Activated CD4-positive, CD25-positive, alpha-beta regulatory T cell (primary cell): ENCODE measurements around the gene VTCN1.
"Not testable (repeated sequence)": the region's sequence is repeated elsewhere in the genome, so short reads cannot be mapped to it uniquely, and the experiment has no call there.

Source experiments
- DNase-seq, 4 experiments: peaks; one replicate each; lab custom pipeline; 2025; lab: John Stamatoyannopoulos, UW

The VTCN1 gene

DNA sequence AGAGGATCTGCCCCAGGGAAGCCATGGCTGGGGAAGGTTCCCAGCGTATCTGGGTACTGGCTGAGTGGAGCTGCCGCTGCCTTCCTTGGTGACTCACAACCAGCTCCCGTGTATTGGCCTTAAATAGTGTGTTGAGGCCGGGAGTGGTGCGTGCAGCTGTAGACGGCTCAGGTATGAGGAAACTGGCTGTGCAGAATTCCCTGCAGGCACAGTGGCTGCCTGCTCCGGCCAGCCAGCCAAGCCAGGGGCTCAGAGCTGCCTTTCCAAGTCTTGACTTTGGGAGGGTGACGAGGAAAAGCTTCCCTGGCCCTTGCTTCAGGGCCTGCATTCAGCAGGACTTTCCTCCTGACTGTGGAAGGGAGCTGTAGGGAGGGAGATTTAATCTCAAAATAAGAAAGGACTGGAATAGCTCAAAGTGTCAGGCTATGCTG is at the start of gene VTCN1:
Gene VTCN1 (minus strand): TSS at position 97 of the 431 bp plus-strand sequence. CDS start 72 bp downstream, at position 25.
- no peak for DNase-seq

DNA sequence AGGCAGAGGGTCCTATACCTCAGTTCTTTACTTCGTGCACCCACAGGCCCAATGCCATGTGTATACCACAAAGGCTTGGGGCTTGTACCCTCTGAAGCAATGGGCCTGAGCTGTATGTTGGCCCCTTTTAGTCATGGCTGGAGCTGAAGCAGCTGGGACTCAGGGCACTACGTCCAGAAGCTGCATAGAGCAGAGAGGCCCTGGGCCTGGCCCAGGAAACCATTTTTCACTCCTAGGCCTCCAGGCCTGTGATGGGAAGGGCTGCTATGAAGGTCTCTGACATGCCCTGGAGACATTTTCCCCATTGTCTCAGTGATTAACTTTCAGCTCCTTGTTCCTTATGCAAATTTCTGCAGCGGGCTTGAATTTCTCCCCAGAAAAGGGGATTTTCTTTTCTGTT is 48.1 kb upstream of the VTCN1 start:
- no peak for DNase-seq

GRCh38 chr1:117258075-117258474 is 47.3 kb upstream of the VTCN1 start:
- DNase-seq: not testable (repeated sequence)

DNA sequence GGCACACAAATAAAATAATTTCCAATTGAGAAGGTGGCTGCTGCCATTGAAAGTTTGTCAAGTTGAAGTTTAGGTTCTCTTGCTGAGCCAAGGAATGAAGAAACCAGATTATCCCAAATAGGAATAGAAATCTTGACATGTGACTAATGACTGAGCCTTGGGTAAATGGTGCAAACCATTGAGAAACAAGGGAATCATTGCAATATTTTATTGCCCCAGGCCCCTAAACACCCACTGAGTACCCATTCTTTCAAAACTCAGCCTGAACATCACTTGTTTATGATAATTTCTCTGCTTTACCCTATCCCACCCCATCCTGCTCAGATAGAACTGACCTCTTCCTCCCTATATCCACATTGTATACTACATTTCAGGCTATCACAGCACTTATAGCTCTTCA is 46.6 kb upstream of the VTCN1 start:
- no peak for DNase-seq

DNA sequence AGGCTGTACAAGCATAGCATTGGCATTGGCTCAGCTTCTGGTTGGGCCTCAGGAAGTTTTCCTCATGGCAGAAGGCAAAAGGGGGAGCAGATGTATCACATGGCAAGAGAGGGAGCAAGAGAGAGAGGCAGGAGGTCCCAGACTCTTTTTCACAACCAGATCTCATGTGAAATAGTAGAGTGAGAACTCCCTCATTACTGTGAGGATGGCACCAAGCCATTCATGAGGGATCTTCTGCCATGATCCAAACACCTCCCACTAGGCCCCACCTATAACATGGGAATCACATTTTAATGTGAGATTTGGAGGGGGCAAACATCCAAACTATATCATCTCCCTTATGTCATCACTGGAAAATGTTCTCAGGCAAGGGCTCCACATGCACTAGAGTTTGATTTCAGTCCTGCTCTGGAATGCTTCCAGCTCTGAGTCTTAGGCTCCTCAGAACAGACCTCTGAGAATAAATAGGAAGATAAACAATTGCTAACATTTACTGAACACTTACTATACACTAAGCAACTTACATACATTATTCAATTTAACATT is 39.4 kb upstream of the VTCN1 start:
- DNase-seq: no peak

GRCh38 chr1:117244971-117245370 is 34.2 kb upstream of the VTCN1 start:
- no peak for DNase-seq

DNA sequence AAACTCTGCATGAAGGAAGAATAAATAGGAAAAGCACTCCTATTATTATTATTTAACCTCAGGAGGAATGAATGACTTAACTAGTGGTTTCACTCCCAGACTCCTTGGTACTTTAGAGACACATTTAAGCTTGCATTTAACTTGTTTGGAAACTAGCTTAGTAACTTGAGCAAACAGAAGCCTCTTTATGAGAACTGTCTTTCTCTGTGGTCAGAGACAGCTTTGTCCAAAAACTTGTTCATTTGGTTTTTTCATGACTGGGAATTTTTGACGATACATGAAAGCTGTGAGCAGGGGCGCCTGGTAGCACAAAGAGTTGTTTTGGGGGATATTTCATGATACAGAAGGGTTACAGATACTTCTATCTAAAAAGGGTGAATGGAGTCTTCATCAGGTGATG is 33.6 kb upstream of the VTCN1 start:
- no peak for DNase-seq

- DNase-seq: no peak
Measured at GRCh38 chr1:117241512-117241911, 30.8 kb upstream of the VTCN1 start.

- DNase-seq: no peak
Measured at GRCh38 chr1:117240547-117240946, 29.8 kb upstream of the VTCN1 start.

DNA sequence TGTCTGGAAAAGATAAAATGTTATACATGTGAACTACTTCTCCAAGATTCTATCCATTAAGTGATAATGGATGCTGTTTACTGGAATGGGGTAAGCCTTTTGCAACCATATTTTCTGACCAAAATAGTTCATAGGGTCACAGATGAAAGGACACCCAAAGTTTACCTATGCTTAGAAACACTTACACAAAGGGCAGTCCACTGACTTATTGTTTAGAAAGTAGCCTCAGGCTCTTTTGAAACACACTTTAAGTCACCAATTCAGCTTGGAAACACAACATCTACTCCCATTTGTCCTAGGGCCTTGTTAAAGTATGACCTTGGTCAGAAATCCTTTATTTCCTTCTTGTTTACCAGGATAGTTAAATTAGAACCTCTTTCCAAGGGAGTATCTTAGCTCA is 28.7 kb upstream of the VTCN1 start:
- DNase-seq: no peak

DNA sequence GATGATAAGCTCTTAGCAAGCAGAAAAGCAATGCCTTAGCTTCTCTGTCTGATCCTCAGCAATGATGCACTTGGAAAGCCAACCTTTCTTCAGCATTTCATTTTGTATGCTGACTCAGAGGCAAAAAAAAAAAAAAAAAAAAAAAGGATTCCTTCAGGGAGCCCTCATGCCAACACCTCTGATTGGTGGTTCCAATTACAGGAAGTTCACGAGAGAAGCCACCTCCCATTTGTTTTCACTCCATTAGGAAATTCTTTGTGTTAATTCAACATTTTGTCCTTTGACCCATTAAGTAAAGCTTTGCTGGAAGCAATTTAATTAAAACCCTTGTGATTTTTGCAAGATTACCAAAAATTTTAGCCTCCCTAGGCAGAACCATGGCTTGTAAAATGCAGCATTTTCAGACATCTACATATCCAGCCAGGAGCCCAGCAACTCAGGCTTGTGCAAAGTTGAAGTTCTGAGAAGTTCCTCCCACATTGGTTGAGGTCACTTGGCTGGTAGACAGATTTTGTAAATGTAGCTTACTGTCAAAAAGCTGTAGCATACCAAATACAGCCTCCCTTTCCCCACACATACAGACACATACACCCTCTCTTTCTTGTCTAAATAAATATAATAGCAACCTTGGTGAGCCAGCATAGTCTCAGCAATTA is 27.1 kb upstream of the VTCN1 start:
- DNase-seq: no peak

GRCh38 chr1:117235863-117236465 is 25.2 kb upstream of the VTCN1 start:
- no peak for DNase-seq

DNA sequence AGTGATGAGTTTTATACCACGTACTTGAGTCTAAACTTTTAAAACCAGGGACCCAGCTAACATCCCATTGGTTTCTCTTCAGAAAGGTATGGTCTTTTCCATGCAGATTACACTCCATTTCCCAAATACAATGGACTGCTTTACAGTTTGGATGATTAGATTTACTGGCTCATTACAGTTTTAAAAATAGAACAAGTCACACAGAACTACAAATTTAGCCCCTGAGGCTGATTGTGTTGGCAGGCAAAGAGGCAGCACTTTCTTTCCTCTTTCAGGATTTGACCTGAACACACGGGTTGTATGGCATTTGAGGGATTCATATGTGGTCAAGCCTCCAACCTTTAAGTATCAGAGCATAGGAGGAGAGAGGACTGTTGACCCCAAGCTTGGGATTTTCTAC is 21.8 kb upstream of the VTCN1 start:
- no peak for DNase-seq

DNA sequence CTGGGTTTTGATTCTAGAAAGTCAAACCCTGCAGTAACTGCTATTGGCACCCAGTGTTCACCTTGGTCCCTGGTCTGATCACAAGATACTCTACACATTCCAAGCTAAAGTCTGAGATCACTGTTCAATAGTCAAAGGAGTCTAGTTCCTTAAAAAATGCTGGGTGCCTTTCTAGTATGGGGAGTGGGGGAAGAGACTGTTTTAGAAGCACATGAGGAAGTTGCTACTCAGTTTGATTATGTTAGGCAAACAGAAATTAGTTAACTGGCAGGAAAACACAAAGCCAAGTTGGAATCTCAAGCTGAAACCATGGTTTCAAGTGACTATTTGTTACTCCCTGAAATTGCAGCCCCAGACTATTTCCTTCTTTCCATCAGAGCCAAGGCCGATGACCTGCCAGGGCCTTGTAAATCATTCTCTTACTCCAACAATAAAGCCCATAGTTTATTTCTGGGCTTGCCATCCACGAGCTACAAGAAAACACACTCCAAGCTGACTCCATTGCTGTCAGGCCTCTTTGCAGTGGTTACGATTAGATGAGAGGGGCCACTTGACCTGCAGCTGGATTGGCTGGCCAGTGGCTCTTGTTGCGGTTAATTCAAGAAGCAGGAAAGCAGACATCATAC is 21.1 kb upstream of the VTCN1 start:
- DNase-seq: no peak

- no peak for DNase-seq
Measured at GRCh38 chr1:117231312-117231711, 20.6 kb upstream of the VTCN1 start.

GRCh38 chr1:117229217-117229616 is 18.5 kb upstream of the VTCN1 start:
- DNase-seq: no peak

GRCh38 chr1:117225931-117226330 is 15.2 kb upstream of the VTCN1 start:
- DNase-seq: no peak

- DNase-seq: no peak
Measured at GRCh38 chr1:117216718-117217117, 6.0 kb upstream of the VTCN1 start.

DNA sequence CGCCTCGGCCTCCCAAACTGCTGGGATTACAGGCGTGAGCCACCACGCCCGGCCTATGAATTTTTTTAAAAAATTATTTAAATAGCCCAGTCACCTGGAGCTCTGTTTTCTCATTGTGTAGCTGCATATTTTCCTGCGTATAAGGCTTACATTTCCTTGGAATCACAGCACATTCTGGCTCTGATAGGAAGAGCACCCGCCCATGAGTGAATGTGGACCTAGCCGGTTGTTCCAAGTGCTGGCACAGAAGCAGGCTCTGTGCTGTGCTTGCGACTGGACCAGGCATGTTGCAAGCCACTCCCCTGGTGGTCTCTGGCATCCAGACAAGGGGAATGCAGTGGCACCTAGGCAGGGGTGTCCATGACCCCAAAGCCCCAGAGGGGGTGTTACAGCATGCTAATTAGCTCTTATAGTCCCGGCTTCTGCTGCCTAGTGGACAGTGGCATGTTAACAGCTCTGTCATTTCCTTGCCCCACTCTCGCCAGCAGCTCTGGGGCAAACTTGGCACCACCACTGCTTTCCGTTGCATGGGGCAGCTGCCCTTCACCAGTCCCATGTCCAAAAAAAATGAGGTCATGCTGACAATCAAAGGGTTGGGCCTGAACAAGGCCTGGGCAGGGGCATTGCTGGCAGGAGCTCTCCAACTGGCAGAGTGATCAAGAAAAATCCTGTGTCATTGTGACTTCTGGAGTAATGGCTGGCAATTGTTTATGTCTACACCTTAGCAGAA is 5.2 kb upstream of the VTCN1 start:
- no peak for DNase-seq

DNA sequence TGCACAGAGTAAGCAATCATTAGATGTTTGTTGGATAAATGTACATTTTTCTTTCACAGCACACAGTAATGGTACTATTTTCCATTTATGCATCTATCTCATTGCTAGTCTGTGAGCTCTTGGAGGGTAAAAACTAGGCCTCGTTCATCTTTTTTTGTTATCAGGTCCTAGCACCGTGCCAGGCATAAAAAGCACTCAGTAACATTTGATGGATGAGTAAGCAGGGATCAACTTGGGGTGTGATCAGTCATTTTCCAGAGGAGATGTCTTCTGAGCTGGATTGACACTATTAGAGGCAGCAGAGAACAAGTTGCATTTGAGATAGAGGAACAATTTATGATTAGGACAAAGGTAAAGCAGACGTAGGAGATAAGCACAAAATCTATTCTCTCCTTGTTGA is 4.3 kb upstream of the VTCN1 start:
- DNase-seq: no peak

DNA sequence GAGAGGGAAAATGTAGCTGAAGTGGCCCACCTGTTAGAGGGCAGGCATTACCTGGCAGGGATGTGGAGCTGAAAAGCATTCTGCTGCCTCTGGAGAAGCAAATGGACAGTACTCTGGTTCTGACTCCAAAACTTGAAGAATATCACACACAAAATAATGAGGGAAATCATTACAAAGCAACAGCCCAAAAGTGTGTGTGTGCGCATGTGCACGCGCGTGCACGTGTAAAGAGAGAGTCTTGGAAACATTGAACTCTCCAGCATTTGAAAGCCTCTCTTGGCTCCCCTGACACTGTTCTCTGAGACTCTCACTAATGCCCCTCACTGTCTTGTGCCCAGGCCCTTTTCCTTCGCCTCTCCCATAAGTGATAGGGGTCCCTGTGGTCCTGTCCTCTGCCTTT is 2.3 kb upstream of the VTCN1 start:
- no peak for DNase-seq

DNA sequence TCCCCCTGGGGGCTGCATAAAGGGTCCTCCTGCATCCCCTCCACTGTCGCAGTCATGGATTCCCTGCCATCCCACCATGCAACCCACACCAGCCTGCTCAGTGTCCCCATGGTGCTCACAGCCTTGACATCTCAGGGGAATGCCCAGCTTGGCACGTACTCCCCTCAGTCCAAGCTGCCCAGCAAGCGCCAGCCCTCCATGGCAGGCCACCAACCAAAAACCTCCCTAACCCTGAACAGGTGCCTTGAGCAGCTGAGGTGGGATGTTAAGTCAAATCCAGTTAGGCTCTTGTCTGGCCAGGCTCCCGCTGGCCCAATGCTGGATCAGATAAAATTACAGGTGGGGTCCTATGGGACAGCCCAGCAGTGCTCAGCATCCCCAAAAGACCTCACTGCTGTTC is 341 bp downstream of the VTCN1 start:
- no peak for DNase-seq

DNA sequence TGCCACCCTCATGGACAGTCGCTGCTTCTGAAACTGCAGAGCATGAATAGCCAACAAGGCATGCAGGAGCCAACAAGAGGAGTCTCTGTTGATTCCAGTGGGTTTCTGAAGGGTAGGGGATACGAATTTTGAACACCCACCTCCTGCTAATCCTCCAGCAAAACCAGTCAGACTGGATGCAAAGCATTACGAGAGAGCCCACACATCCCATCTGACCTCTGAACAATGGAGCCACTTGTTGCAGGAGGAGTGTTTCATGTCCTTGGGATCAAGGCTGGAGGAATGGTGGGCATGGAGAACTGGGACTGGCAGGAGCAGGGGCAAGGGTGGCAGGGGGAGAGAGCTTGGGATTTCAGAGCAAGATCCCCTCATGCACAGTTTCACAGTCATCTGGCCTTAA is 1.6 kb downstream of the VTCN1 start:
- no peak for DNase-seq
